Measurements from ENCODE around the gene UNC5A.

DNA sequence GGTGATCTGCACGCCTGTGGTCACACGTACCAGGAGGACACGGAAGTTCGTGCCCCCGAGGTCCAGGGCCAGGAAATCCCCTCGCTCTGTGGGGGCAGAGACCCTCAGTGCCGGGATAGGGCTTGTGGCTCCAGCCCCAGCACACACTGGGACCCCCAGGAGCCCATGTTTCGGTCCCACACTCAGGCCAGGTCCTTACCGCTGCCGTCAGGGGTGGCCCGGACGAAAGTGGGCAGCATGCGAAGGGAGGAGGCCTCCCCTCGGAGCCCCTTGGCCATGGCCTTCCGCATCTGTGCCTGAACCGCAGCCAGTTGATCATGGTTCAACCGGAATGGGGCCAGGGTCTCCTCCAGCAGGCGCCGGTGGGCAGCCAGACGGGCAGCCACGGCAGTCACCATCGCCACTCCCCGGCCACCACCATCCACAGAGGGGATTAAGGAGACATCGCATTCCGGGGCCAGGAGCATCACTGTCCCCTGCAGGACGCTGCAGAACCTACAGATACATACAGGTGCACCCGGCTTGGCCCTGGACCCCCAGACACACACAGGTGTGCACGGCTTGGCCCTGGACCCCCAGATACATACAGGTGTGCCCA lies 77.0 kb downstream of the UNC5A start:
- TF ChIP-seq TAF1 (IDR thresholded peaks at IDR 0.05; ENCODE audit: borderline replicate concordance, low read depth, low read length), result no peak
- TF ChIP-seq POLR2AphosphoS5 (IDR thresholded peaks at IDR 0.05; ENCODE audit: low read depth, low read length), result no peak
- TF ChIP-seq FOXJ3 (CRISPR knock-in tag; IDR thresholded peaks at IDR 0.05), result no peak
- TF ChIP-seq, protein P1, sequence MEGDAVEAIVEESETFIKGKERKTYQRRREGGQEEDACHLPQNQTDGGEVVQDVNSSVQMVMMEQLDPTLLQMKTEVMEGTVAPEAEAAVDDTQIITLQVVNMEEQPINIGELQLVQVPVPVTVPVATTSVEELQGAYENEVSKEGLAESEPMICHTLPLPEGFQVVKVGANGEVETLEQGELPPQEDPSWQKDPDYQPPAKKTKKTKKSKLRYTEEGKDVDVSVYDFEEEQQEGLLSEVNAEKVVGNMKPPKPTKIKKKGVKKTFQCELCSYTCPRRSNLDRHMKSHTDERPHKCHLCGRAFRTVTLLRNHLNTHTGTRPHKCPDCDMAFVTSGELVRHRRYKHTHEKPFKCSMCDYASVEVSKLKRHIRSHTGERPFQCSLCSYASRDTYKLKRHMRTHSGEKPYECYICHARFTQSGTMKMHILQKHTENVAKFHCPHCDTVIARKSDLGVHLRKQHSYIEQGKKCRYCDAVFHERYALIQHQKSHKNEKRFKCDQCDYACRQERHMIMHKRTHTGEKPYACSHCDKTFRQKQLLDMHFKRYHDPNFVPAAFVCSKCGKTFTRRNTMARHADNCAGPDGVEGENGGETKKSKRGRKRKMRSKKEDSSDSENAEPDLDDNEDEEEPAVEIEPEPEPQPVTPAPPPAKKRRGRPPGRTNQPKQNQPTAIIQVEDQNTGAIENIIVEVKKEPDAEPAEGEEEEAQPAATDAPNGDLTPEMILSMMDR (IDR thresholded peaks at IDR 0.05), result no peak
- TF ChIP-seq JUND (IDR thresholded peaks at IDR 0.05), result no peak
- TF ChIP-seq RCOR1 (IDR thresholded peaks at IDR 0.05; ENCODE audit: low read length), result no peak
- TF ChIP-seq, protein P2, sequence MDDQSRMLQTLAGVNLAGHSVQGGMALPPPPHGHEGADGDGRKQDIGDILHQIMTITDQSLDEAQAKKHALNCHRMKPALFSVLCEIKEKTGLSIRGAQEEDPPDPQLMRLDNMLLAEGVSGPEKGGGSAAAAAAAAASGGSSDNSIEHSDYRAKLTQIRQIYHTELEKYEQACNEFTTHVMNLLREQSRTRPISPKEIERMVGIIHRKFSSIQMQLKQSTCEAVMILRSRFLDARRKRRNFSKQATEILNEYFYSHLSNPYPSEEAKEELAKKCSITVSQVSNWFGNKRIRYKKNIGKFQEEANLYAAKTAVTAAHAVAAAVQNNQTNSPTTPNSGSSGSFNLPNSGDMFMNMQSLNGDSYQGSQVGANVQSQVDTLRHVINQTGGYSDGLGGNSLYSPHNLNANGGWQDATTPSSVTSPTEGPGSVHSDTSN (IDR thresholded peaks at IDR 0.05), result no peak
- TF ChIP-seq, protein P3, sequence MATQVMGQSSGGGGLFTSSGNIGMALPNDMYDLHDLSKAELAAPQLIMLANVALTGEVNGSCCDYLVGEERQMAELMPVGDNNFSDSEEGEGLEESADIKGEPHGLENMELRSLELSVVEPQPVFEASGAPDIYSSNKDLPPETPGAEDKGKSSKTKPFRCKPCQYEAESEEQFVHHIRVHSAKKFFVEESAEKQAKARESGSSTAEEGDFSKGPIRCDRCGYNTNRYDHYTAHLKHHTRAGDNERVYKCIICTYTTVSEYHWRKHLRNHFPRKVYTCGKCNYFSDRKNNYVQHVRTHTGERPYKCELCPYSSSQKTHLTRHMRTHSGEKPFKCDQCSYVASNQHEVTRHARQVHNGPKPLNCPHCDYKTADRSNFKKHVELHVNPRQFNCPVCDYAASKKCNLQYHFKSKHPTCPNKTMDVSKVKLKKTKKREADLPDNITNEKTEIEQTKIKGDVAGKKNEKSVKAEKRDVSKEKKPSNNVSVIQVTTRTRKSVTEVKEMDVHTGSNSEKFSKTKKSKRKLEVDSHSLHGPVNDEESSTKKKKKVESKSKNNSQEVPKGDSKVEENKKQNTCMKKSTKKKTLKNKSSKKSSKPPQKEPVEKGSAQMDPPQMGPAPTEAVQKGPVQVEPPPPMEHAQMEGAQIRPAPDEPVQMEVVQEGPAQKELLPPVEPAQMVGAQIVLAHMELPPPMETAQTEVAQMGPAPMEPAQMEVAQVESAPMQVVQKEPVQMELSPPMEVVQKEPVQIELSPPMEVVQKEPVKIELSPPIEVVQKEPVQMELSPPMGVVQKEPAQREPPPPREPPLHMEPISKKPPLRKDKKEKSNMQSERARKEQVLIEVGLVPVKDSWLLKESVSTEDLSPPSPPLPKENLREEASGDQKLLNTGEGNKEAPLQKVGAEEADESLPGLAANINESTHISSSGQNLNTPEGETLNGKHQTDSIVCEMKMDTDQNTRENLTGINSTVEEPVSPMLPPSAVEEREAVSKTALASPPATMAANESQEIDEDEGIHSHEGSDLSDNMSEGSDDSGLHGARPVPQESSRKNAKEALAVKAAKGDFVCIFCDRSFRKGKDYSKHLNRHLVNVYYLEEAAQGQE (IDR thresholded peaks at IDR 0.05; ENCODE audit: low read depth, low read length), result no peak
- TF ChIP-seq TEAD4 (IDR thresholded peaks at IDR 0.05; ENCODE audit: borderline replicate concordance, insufficient read depth), result no peak
